ENCODE data around the gene L3MBTL3. TPM values are rescaled to one million over a fixed set of nuclear protein-coding genes. Genes with fewer than 3 reads are reported as not detected.

Gene L3MBTL3
- 4.7 and 7.8 TPM in 2 replicates for total RNA-seq (2021)
- long read RNA-seq, partial matches to known transcripts: 2 of 8 reads
- long read RNA-seq, other reads (novel, unspliced or antisense): 5 of 8 reads

DNA sequence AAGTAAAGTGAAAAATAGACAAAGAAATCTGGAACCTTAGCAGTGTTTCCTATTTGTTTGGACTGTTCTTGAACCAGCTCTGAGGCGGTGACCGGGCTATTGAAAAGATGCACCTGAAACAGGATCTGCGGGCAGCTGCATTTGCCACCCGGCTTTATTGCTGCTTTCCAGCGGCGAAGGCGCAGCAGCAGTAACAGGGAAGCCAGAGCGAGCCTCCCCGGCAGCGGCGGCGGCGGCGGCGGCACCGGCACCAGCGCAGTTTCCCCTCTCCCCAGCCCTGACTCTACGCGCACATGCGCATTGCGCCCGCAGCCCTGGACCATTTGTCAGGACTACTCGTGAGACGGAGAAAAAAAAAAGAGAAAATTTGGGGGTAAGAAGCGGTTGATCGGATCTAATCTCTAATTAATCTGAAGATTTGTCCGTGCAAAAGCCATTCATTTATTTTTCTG is at the start of gene L3MBTL3:
L3MBTL3 (plus strand) TSS at position 290 of the 452 bp plus-strand sequence. CDS start 24,119 bp downstream, outside the sequence.
- Histone ChIP-seq H3K23me2 (ENCODE audit: insufficient read length, low read depth, low read length, poor library complexity, severe bottlenecking) (peaks cover 5% of the 10 kb centered on the region), H3K9ac (ENCODE audit: extremely low read depth, insufficient read length, low read length) (peak within 1 kb of the TSS; percentile 55), H4K91ac (ENCODE audit: insufficient read length, low read depth, low read length) (no peak within 1 kb of the TSS), H3K27me3 (ENCODE audit: insufficient read depth, low read length) (no peaks in the 10 kb centered on the region), H4K8ac (replicated peaks; ENCODE audit: insufficient read length, low read depth, low read length) (no peak within 1 kb of the TSS), H3K18ac (ENCODE audit: insufficient read length, low read depth, low read length) (peak within 1 kb of the TSS; percentile 52), H3K4me2 (ENCODE audit: insufficient read depth, insufficient read length, low read length) (peak within 1 kb of the TSS; percentile 91), H3T11ph (ENCODE audit: low read length) (no peak within 1 kb of the TSS), H4K20me1 (ENCODE audit: control insufficient read depth, insufficient read depth, insufficient read length) (no peaks in the 10 kb centered on the region), H2BK5ac (ENCODE audit: insufficient read length, low read length) (no peak within 1 kb of the TSS), H3K9me3 (ENCODE audit: control insufficient read depth, low read depth, low read length) (no peaks in the 10 kb centered on the region), H2BK20ac (ENCODE audit: low read depth, low read length, poor library complexity, severe bottlenecking) (no peak within 1 kb of the TSS), H3K4ac (ENCODE audit: low read depth, low read length) (no peak within 1 kb of the TSS), H4K5ac (ENCODE audit: insufficient read length, low read depth, low read length) (no peak within 1 kb of the TSS), H2AK5ac (ENCODE audit: insufficient read length, low read length) (no peak within 1 kb of the TSS), H3K27ac (ENCODE audit: insufficient read length, low read depth, low read length) (no peak within 1 kb of the TSS), H2AFZ (ENCODE audit: low read length) (peak within 1 kb of the TSS; percentile 1), H3K14ac (ENCODE audit: insufficient read depth, low read length) (peak within 1 kb of the TSS; percentile 26; the same call in 1 of the 2 replicates), H3K4me1 (ENCODE audit: insufficient read depth, low read length) (no peaks in the 10 kb centered on the region), H2BK12ac (ENCODE audit: insufficient read length, low read depth, low read length) (no peak within 1 kb of the TSS), H3K79me2 (ENCODE audit: insufficient read depth, low read length) (no peaks in the 10 kb centered on the region), H2BK120ac (ENCODE audit: low read depth, low read length, poor library complexity, severe bottlenecking) (no peak within 1 kb of the TSS), H3K23ac (ENCODE audit: insufficient read length, low read depth, low read length) (no peak within 1 kb of the TSS), H3K79me1 (ENCODE audit: insufficient read depth, low read depth, low read length, poor library complexity, severe bottlenecking) (no peaks in the 10 kb centered on the region), H3K56ac (ENCODE audit: insufficient read length, low read depth, low read length) (no peak within 1 kb of the TSS), H2BK15ac (ENCODE audit: low read depth, low read length) (no peak within 1 kb of the TSS)
- Mint-ChIP-seq H3K27me3 (ENCODE audit: low read depth) (peaks cover 22% of the 10 kb centered on the region), H3K27ac (peak within 1 kb of the TSS in 2 of 3 experiments; percentile 90 to 97; a peak in 5 of 7 replicates), H3K9me3 (peaks cover 0 to 2% of the 10 kb centered on the region in 2 experiments; a peak in 1 of 5 replicates), H3K4me1 (peaks cover 6 to 12% of the 10 kb centered on the region in 2 experiments; a peak in 3 of 4 replicates), H3K36me3 (ENCODE audit: insufficient read depth in 1 of 3, low read depth in 3 of 3) (peaks cover 0 to 4% (median 0%) of the 10 kb centered on the region in 3 experiments; a peak in 1 of 7 replicates), H3K4me3 (peak within 1 kb of the TSS; percentile 92 to 99)
- no CpG with 5 or more reads among the region's 27 CpGs for WGBS (ENCODE audit: extremely low coverage, insufficient read length, low lambda C conversion rate)
- TF ChIP-seq, protein P1, sequence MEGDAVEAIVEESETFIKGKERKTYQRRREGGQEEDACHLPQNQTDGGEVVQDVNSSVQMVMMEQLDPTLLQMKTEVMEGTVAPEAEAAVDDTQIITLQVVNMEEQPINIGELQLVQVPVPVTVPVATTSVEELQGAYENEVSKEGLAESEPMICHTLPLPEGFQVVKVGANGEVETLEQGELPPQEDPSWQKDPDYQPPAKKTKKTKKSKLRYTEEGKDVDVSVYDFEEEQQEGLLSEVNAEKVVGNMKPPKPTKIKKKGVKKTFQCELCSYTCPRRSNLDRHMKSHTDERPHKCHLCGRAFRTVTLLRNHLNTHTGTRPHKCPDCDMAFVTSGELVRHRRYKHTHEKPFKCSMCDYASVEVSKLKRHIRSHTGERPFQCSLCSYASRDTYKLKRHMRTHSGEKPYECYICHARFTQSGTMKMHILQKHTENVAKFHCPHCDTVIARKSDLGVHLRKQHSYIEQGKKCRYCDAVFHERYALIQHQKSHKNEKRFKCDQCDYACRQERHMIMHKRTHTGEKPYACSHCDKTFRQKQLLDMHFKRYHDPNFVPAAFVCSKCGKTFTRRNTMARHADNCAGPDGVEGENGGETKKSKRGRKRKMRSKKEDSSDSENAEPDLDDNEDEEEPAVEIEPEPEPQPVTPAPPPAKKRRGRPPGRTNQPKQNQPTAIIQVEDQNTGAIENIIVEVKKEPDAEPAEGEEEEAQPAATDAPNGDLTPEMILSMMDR (conservative IDR thresholded peaks at IDR 0.05): no peak
- peak; percentile 89 for DNase-seq
